ENCODE results near the gene CNNM4.

Gene CNNM4

DNA sequence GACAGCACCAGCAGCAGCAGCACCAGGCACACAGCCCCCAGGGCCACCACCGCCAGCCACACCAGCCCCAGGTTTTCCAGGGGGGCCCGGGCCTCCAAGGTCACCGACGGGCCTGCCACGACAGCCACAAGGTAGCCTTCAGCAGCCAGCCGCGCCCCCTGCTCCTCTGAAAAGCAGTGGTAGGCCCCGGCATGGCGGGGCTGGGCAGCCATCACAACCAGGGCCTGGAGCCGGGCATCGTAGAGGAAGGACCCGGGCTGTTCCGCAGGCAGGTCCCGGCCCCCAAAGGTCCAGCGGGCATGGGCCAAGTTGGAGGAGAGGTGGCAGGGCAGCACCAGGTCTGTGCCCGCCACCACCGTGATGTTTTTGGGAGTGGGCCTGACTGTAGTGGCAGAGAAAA, 100.4 kb downstream of the CNNM4 start:
- no peak for DNase-seq

All from NCI-H146 (cell line).